OCI-LY3 (cell line): ENCODE measurements around the gene SYT3.

ENCODE experiments used
- EZH2phosphoT487 ChIP-seq: fragments of 200-600 bp; shearing (Covaris generic); IDR thresholded peaks from 2 replicates; pipeline ENCODE4 v1.6.1; 2018; ENCODE audit warnings: antibody characterized with exemption, mixed run types, low read depth
- TF ChIP-seq, protein P1 (sequence below): fragments of 200-600, 300-600 bp; sonication (generic); IDR thresholded peaks from 2 replicates; pipeline ENCODE4 v1.5.1; 2014; ENCODE audit warnings: antibody characterized with exemption, low read length, low read depth

DNA sequence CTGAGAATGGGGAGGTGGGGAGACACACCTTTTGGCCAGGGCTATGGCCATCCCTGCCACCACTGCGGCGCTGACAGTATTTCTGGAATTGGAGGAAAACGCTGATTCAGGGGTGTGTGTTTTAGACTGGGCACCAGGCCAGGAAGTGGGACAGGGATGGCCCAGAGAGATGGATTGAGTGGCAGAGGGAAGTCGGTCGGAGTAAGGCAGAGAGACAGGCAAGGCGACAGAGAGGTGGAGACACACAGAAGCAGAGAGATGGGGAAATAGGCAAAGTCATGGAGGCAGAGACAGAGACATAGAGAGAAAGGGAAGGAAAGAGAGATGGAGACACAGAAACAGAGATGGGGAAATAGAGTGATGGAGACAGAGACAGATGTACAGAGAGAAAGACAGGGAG is 5.4 kb upstream of the SYT3 start:
- TF ChIP-seq, protein P1, sequence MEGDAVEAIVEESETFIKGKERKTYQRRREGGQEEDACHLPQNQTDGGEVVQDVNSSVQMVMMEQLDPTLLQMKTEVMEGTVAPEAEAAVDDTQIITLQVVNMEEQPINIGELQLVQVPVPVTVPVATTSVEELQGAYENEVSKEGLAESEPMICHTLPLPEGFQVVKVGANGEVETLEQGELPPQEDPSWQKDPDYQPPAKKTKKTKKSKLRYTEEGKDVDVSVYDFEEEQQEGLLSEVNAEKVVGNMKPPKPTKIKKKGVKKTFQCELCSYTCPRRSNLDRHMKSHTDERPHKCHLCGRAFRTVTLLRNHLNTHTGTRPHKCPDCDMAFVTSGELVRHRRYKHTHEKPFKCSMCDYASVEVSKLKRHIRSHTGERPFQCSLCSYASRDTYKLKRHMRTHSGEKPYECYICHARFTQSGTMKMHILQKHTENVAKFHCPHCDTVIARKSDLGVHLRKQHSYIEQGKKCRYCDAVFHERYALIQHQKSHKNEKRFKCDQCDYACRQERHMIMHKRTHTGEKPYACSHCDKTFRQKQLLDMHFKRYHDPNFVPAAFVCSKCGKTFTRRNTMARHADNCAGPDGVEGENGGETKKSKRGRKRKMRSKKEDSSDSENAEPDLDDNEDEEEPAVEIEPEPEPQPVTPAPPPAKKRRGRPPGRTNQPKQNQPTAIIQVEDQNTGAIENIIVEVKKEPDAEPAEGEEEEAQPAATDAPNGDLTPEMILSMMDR: no peak
- TF ChIP-seq EZH2phosphoT487: no peak
